CD4-positive, alpha-beta T cell (primary cell): ENCODE data around the gene RSPO1. TPM values are rescaled to one million over a fixed set of nuclear protein-coding genes. Genes with fewer than 3 reads are reported as not detected.

Source experiments
- ATAC-seq: fragments of 200-7000 bp; cut with Tn5 transposase; one replicate; pipeline ENCODE4 v1.10.0; 2022; ENCODE audit warnings: mild to moderate bottlenecking; ENCODE audit not compliant: poor library complexity
- CTCF ChIA-PET: fragments of 350-600 bp; sonication (Branson Sonifier 250); formaldehyde crosslinking; loops from one replicate; lab custom pipeline; 2021; ENCODE audit warnings: antibody characterized with exemption, inconsistent platforms; lab: Charles Lee
- POLR2A ChIA-PET: fragments of 350-600 bp; sonication (Branson Sonifier 250); formaldehyde crosslinking; loops from one replicate; lab custom pipeline; 2021; ENCODE audit warnings: antibody characterized with exemption, inconsistent platforms; lab: Charles Lee
- DNase-seq, 14 experiments: peaks; one replicate each; pipeline ENCODE4 v3.0.0-alpha.2; 2013 to 2020; ENCODE audit warnings: mixed read lengths in 2 of 14
- H3K27ac ChIP-seq, 2 donors: one replicate each; pipeline versions ENCODE4 v1.5.1 to v1.7.0; 2013; ENCODE audit warnings: low read length in 2 of 2, low read depth in 1 of 2, mild to moderate bottlenecking in 1 of 2
- H3K27me3 ChIP-seq, 2 experiments: 1 replicate in 1 of 2; 2 replicates in 1 of 2; pipeline versions ENCODE4 v1.6.1 to v1.7.0; 2013; ENCODE audit warnings: low read length in 2 of 2, control low read depth in 1 of 2, mild to moderate bottlenecking in 1 of 2, moderate library complexity in 1 of 2; ENCODE audit not compliant: insufficient read depth in 2 of 2, control insufficient read depth in 1 of 2
- H3K36me3 ChIP-seq: one replicate; pipeline ENCODE4 v1.6.1; 2013; ENCODE audit warnings: low read length, control low read depth; ENCODE audit not compliant: insufficient read depth
- H3K4me1 ChIP-seq: one replicate; pipeline ENCODE4 v1.6.1; 2013; ENCODE audit warnings: low read length, control low read depth; ENCODE audit not compliant: insufficient read depth
- H3K4me3 ChIP-seq: one replicate; pipeline ENCODE4 v1.5.1; 2013; ENCODE audit warnings: mild to moderate bottlenecking, low read length, moderate library complexity
- H3K9me3 ChIP-seq, 2 experiments: 1 replicate in 1 of 2; 2 replicates in 1 of 2; pipeline versions ENCODE4 v1.6.1 to v1.7.0; 2013; ENCODE audit warnings: low read length in 2 of 2, mild to moderate bottlenecking in 2 of 2, control low read depth in 1 of 2, moderate library complexity in 1 of 2; ENCODE audit not compliant: control insufficient read depth in 1 of 2, insufficient read depth in 1 of 2
- H3K27ac Mint-ChIP-seq: one replicate; pipeline ENCODE4 v1.8.0; 2020; ENCODE audit warnings: mixed read lengths
- H3K27me3 Mint-ChIP-seq: one replicate; pipeline ENCODE4 v1.8.0; 2021; ENCODE audit warnings: mixed read lengths
- H3K36me3 Mint-ChIP-seq: one replicate; pipeline ENCODE4 v1.8.0; 2021; ENCODE audit warnings: low read depth, mixed read lengths
- H3K4me1 Mint-ChIP-seq: one replicate; pipeline ENCODE4 v1.8.0; 2021; ENCODE audit warnings: low read depth, mixed read lengths
- H3K4me3 Mint-ChIP-seq: one replicate; pipeline ENCODE4 v1.8.0; 2020; ENCODE audit warnings: mild to moderate bottlenecking, mixed read lengths
- H3K9me3 Mint-ChIP-seq: one replicate; pipeline ENCODE4 v1.8.0; 2020; ENCODE audit warnings: mixed read lengths
- CTCF ChIP-seq: fragments of 200-600 bp; IDR thresholded peaks from one replicate; pipeline ENCODE4 v1.8.0; 2022; ENCODE audit warnings: antibody characterized with exemption, mild to moderate bottlenecking
- intact Hi-C, 2 experiments: fragments of 100-400 bp; cut with DNase I in 1 of 2; cut with micrococcal nuclease in 1 of 2; formaldehyde crosslinking; loops; one replicate each; pipeline versions ENCODE4 v1.15.1 to v1.9.0; 2023 to 2025; cut with DNase I, micrococcal nuclease
- total RNA-seq, 174 experiments: library from RNA in 2 of 174; stranded (reverse) in 2 of 174; gene quantifications; one replicate each; pipeline ENCODE4 v1.2.3 and lab custom pipeline; 2021 to 2026

Gene RSPO1
- total RNA-seq, 2 experiments from 2014 or later = not detected

- peaks cover 0 to 5% of the 10 kb centered on the region in 2 experiments for H3K9me3 ChIP-seq
- H3K4me1 ChIP-seq = peaks cover 19% of the 10 kb centered on the region
- ChIA-PET CTCF (no interaction called here), POLR2A (no interaction called here)
- DNase-seq (no peak), ATAC-seq (no peak)
- peaks cover 55 to 79% of the 10 kb centered on the region in 2 experiments for H3K27me3 ChIP-seq
- Mint-ChIP-seq H3K9me3 (no peaks in the 10 kb centered on the region), H3K4me1 (peaks cover 5% of the 10 kb centered on the region), H3K36me3 (no peaks in the 10 kb centered on the region), H3K4me3 (peak overlapping the region; percentile 26), H3K27ac (no peak overlapping the region), H3K27me3 (peaks cover 63% of the 10 kb centered on the region)
- no peaks in the 10 kb centered on the region for H3K36me3 ChIP-seq
- no peak overlapping the region for H3K4me3 ChIP-seq
- H3K27ac ChIP-seq = no peak overlapping the region
- intact Hi-C loops = no loop called here
- no peak for TF ChIP-seq CTCF
Measured at GRCh38 chr1:37634992-37635902, 555 bp upstream of the RSPO1 start.

- Histone ChIP-seq H3K4me1 (peaks cover 19% of the 10 kb centered on the region), H3K36me3 (no peaks in the 10 kb centered on the region), H3K27ac (no peak overlapping the region), H3K27me3 (peaks cover 64 to 85% of the 10 kb centered on the region in 2 experiments), H3K9me3 (peaks cover 0 to 6% of the 10 kb centered on the region in 2 experiments), H3K4me3 (no peak overlapping the region)
- DNase-seq (no peak), ATAC-seq (no peak)
- CTCF ChIA-PET = no interaction called here
- H3K4me1 Mint-ChIP-seq = peaks cover 5% of the 10 kb centered on the region
- H3K27me3 Mint-ChIP-seq = peaks cover 77% of the 10 kb centered on the region
- H3K4me3 Mint-ChIP-seq = no peak overlapping the region
- H3K9me3 Mint-ChIP-seq = no peaks in the 10 kb centered on the region
- H3K36me3 Mint-ChIP-seq = no peaks in the 10 kb centered on the region
- H3K27ac Mint-ChIP-seq = no peak overlapping the region
- intact Hi-C loops = no loop called here
- POLR2A ChIA-PET = no interaction called here
- no peak for TF ChIP-seq CTCF
Measured at GRCh38 chr1:37633938-37634243, 801 bp downstream of the RSPO1 start.

- H3K27me3 ChIP-seq = peaks cover 62 to 89% of the 10 kb centered on the region in 2 experiments
- peaks cover 5% of the 10 kb centered on the region for H3K4me1 Mint-ChIP-seq
- H3K4me1 ChIP-seq = peaks cover 19% of the 10 kb centered on the region
- CTCF ChIA-PET = no interaction called here
- DNase-seq (no peak), ATAC-seq (no peak)
- no peak for TF ChIP-seq CTCF
- no peaks in the 10 kb centered on the region for H3K36me3 ChIP-seq
- no peak overlapping the region for H3K4me3 Mint-ChIP-seq
- POLR2A ChIA-PET = no interaction called here
- peaks cover 82% of the 10 kb centered on the region for H3K27me3 Mint-ChIP-seq
- intact Hi-C loops = no loop called here
- H3K9me3 ChIP-seq = peaks cover 0 to 6% of the 10 kb centered on the region in 2 experiments
- no peak overlapping the region for H3K27ac ChIP-seq
- H3K36me3 Mint-ChIP-seq = no peaks in the 10 kb centered on the region
- no peak overlapping the region for H3K27ac Mint-ChIP-seq
- H3K9me3 Mint-ChIP-seq = no peaks in the 10 kb centered on the region
- no peak overlapping the region for H3K4me3 ChIP-seq
Measured at GRCh38 chr1:37633040-37633937, 1.4 kb downstream of the RSPO1 start.
